CD14-positive monocyte (primary cell): ENCODE data around the gene PTPRN2. TPM values are rescaled to one million over a fixed set of nuclear protein-coding genes. Genes with fewer than 3 reads are reported as not detected.

Source experiments
- DNase-seq, 3 donors: peaks; one replicate each; pipeline ENCODE4 v3.0.0-alpha.2; 2011 to 2022
- H2AFZ ChIP-seq: 2 replicates; pipeline ENCODE4 v1.6.0; 2012; ENCODE audit warnings: mild to moderate bottlenecking, low read depth, low read length, inconsistent platforms; ENCODE audit not compliant: insufficient read depth, poor library complexity, severe bottlenecking
- H3K27ac ChIP-seq, 2 donors: 1 replicate in 1 of 2; 2 replicates in 1 of 2; pipeline ENCODE4 v1.5.1; 2012 to 2013; ENCODE audit warnings: low read length in 2 of 2, control low read depth in 1 of 2, inconsistent platforms in 1 of 2, low read depth in 1 of 2, mild to moderate bottlenecking in 1 of 2
- H3K27me3 ChIP-seq, 2 donors: one replicate each; pipeline versions ENCODE4 v1.6.0 to v1.6.1; 2011 to 2013; ENCODE audit warnings: low read length in 2 of 2; ENCODE audit not compliant: control insufficient read depth in 2 of 2, insufficient read depth in 2 of 2
- H3K36me3 ChIP-seq, 2 donors: replicated peaks in 1 of 2; 1 replicate in 1 of 2; 2 replicates in 1 of 2; pipeline versions ENCODE4 v1.5.1 to v1.6.1; 2012 to 2013; ENCODE audit warnings: low read length in 2 of 2, control low read depth in 1 of 2, inconsistent platforms in 1 of 2, mild to moderate bottlenecking in 1 of 2; ENCODE audit not compliant: insufficient read depth in 2 of 2, control insufficient read depth in 1 of 2
- H3K4me1 ChIP-seq, 2 donors: 1 replicate in 1 of 2; 2 replicates in 1 of 2; pipeline versions ENCODE4 v1.5.1 to v1.6.1; 2012 to 2013; ENCODE audit warnings: low read length in 2 of 2, control low read depth in 1 of 2, inconsistent platforms in 1 of 2, mild to moderate bottlenecking in 1 of 2, moderate library complexity in 1 of 2; ENCODE audit not compliant: insufficient read depth in 2 of 2, control insufficient read depth in 1 of 2
- H3K4me2 ChIP-seq: replicated peaks from 2 replicates; pipeline ENCODE3; 2012; ENCODE audit warnings: low read length, moderate library complexity, mild to moderate bottlenecking; ENCODE audit not compliant: poor library complexity, severe bottlenecking; ENCODE audit errors: extremely low read depth
- H3K4me3 ChIP-seq, 3 experiments: fragments of 200-600 bp in 1 of 3; sonication (generic) in 1 of 3; replicated peaks in 1 of 3; 1 replicate in 2 of 3; 2 replicates in 1 of 3; pipeline ENCODE4 v1.5.1; 2011 to 2013; ENCODE audit warnings: low read length in 3 of 3, mild to moderate bottlenecking in 3 of 3, control low read depth in 2 of 3, low read depth in 2 of 3, inconsistent platforms in 1 of 3, moderate library complexity in 1 of 3
- H3K79me2 ChIP-seq: 2 replicates; pipeline ENCODE4 v1.6.0; 2012; ENCODE audit warnings: mild to moderate bottlenecking, control low read depth, inconsistent platforms, low read length, moderate library complexity; ENCODE audit not compliant: insufficient read depth
- H3K9ac ChIP-seq: 2 replicates; pipeline ENCODE4 v1.6.0; 2017; ENCODE audit warnings: low read length, mild to moderate bottlenecking; ENCODE audit not compliant: insufficient read depth, poor library complexity, severe bottlenecking
- H3K9me3 ChIP-seq, 2 donors: replicated peaks in 1 of 2; 1 replicate in 1 of 2; 2 replicates in 1 of 2; pipeline versions ENCODE4 v1.5.1 to v1.6.1; 2012 to 2013; ENCODE audit warnings: low read length in 2 of 2, control low read depth in 1 of 2; ENCODE audit not compliant: control insufficient read depth in 1 of 2, insufficient read depth in 1 of 2
- H4K20me1 ChIP-seq: 2 replicates; pipeline ENCODE4 v1.6.0; 2012; ENCODE audit warnings: mild to moderate bottlenecking, low read length, control low read depth, moderate library complexity; ENCODE audit not compliant: insufficient read depth
- H3K27ac Mint-ChIP-seq, 7 donors: one replicate each; pipeline ENCODE4 v1.8.0; 2020; ENCODE audit warnings: mild to moderate bottlenecking in 7 of 7, mixed read lengths in 7 of 7, moderate library complexity in 6 of 7, inconsistent platforms in 2 of 7
- H3K27me3 Mint-ChIP-seq, 3 donors: one replicate each; pipeline ENCODE4 v1.8.0; 2021 to 2022; ENCODE audit warnings: low read depth in 3 of 3, mild to moderate bottlenecking in 3 of 3, mixed read lengths in 3 of 3, moderate library complexity in 3 of 3, inconsistent platforms in 1 of 3
- H3K36me3 Mint-ChIP-seq, 2 donors: one replicate each; pipeline ENCODE4 v1.8.0; 2020; ENCODE audit warnings: mixed read lengths in 2 of 2, inconsistent platforms in 1 of 2, mild to moderate bottlenecking in 1 of 2
- H3K4me1 Mint-ChIP-seq: one replicate; pipeline ENCODE4 v1.8.0; 2020; ENCODE audit warnings: mild to moderate bottlenecking, mixed read lengths
- H3K4me3 Mint-ChIP-seq, 2 donors: one replicate each; pipeline ENCODE4 v1.8.0; 2020; ENCODE audit warnings: mild to moderate bottlenecking in 2 of 2, mixed read lengths in 2 of 2, moderate library complexity in 1 of 2
- H3K9me3 Mint-ChIP-seq, 7 donors: one replicate each; pipeline ENCODE4 v1.8.0; 2020 to 2022; ENCODE audit warnings: mixed read lengths in 7 of 7, mild to moderate bottlenecking in 6 of 7, moderate library complexity in 6 of 7, inconsistent platforms in 2 of 7
- CTCF ChIP-seq: fragments of 200-600 bp; IDR thresholded peaks from one replicate; pipeline ENCODE4 v1.8.0; 2022; ENCODE audit warnings: antibody characterized with exemption, mild to moderate bottlenecking
- WGBS: methylation state at CpG from one replicate; pipeline ENCODE4 v1.1.5; 2013; ENCODE audit warnings: missing lambda C conversion rate; ENCODE audit not compliant: insufficient coverage; 5-methylcytosine and 5-hydroxymethylcytosine counted together
- intact Hi-C, 2 donors: fragments of 100-400 bp; cut with micrococcal nuclease; formaldehyde crosslinking; loops; one replicate each; pipeline versions ENCODE4 v1.15.0 to v1.15.1; 2023
- polyA plus RNA-seq, 3 donors: library from polyadenylated mRNA; depleted of rRNA in 1 of 3; unstranded in 2 of 3; stranded (reverse) in 1 of 3; fragments of 300-500 nt in 2 of 3; fragments of >200 nt in 1 of 3; fragmentation: Illumina TruSeq in 2 of 3; gene quantifications; 1 replicate in 2 of 3; 2 replicates in 1 of 3; pipeline ENCODE4 v1.2.3, GENCODE V29; 2012 to 2021

The PTPRN2 gene
- polyA plus RNA-seq, 3 donors: 0.25 to 1.4 (median 0.97) TPM

DNA sequence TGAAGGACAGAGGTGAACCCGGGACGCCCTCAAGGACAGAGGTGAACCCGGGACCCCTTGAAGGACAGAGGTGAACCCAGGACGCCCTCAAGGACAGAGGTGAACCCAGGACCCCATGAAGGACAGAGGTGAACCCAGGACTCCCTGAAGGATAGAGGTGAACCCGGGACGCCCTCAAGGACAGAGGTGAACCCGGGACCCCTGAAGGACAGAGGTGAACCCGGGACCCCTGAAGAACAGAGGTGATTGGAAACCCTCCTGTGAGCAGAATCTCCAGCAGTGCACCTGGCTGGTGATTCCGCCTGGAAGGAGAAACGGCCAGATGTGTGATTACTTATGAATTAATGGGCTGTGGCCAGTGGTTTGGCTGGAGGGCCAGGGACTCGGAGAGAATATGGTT, 272.3 kb downstream of the PTPRN2 start:
- peaks cover 48 to 84% (median 68%) of the 10 kb centered on the region in 7 donors for H3K9me3 Mint-ChIP-seq
- no peaks in the 10 kb centered on the region for H3K4me1 ChIP-seq
- no peak overlapping the region for H3K4me3 ChIP-seq
- DNase-seq: no peak
- H3K4me2 ChIP-seq: no peak overlapping the region
- no peak for TF ChIP-seq CTCF
- H3K27me3 ChIP-seq: peaks cover 0 to 11% of the 10 kb centered on the region in 2 donors
- no peak overlapping the region for H3K27ac ChIP-seq
- H3K9ac ChIP-seq: no peak overlapping the region
- H3K27ac Mint-ChIP-seq: peak overlapping the region in 1 of 7 donors; percentile 16
- H3K4me1 Mint-ChIP-seq: no peaks in the 10 kb centered on the region
- no peaks in the 10 kb centered on the region for H3K36me3 Mint-ChIP-seq
- no peaks in the 10 kb centered on the region for H4K20me1 ChIP-seq
- peaks cover 78 to 93% of the 10 kb centered on the region in 2 donors for H3K9me3 ChIP-seq
- H3K79me2 ChIP-seq: no peaks in the 10 kb centered on the region
- intact Hi-C loops: no loop called here
- no peak overlapping the region for H2AFZ ChIP-seq
- no peak overlapping the region for H3K4me3 Mint-ChIP-seq
- no peaks in the 10 kb centered on the region for H3K36me3 ChIP-seq
- peaks cover 3 to 17% (median 11%) of the 10 kb centered on the region in 3 donors for H3K27me3 Mint-ChIP-seq
- 91% methylated on average over 9 of the region's 11 CpGs for WGBS

DNA sequence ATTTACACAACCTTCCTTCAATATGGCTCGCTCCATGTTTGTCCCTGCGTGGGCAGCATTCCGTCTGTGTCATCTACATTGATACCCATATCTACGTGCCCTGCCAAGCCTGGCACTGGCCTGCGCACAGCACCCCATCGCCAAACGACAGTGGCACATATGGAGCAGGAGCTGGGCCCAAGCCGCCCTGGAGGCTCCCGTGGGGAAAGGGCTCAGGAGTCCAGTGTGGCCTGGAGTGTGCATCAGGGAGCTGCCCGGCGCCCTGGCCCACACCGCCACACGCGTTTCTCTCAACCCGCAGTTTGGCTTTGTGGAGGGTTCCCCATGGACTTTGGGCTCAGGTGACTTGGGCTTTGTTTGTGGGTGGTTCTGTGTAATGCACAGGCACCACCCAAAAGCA, 273.2 kb downstream of the PTPRN2 start:
- DNase-seq: no peak
- no peak overlapping the region for H3K27ac Mint-ChIP-seq
- H3K9ac ChIP-seq: no peak overlapping the region
- no peak overlapping the region for H3K27ac ChIP-seq
- H3K4me1 Mint-ChIP-seq: no peaks in the 10 kb centered on the region
- no peaks in the 10 kb centered on the region for H3K79me2 ChIP-seq
- H3K9me3 Mint-ChIP-seq: peaks cover 48 to 85% (median 72%) of the 10 kb centered on the region in 7 donors
- WGBS: 93% methylated on average over 7 of the region's 15 CpGs
- intact Hi-C loops: no loop called here
- peaks cover 81 to 91% of the 10 kb centered on the region in 2 donors for H3K9me3 ChIP-seq
- H2AFZ ChIP-seq: no peak overlapping the region
- H3K4me3 ChIP-seq: no peak overlapping the region
- no peak for TF ChIP-seq CTCF
- peaks cover 0 to 11% of the 10 kb centered on the region in 2 donors for H3K27me3 ChIP-seq
- no peaks in the 10 kb centered on the region for H4K20me1 ChIP-seq
- peaks cover 3 to 15% (median 11%) of the 10 kb centered on the region in 3 donors for H3K27me3 Mint-ChIP-seq
- H3K36me3 Mint-ChIP-seq: no peaks in the 10 kb centered on the region
- no peaks in the 10 kb centered on the region for H3K4me1 ChIP-seq
- no peak overlapping the region for H3K4me2 ChIP-seq
- no peaks in the 10 kb centered on the region for H3K36me3 ChIP-seq
- no peak overlapping the region for H3K4me3 Mint-ChIP-seq
